ENCODE data around the gene RNASEH2B.

RNASEH2B gene

GRCh38 chr13:50995854-50996253, 86.3 kb downstream of the RNASEH2B start:
- DNase-seq (ENCODE audit: low spot score): no peak

GRCh38 chr13:50998326-50998725, 88.7 kb downstream of the RNASEH2B start:
- DNase-seq (ENCODE audit: low spot score): no peak

GRCh38 chr13:50999641-51000040, 90.0 kb downstream of the RNASEH2B start:
- no peak for DNase-seq (ENCODE audit: low spot score)

- DNase-seq (ENCODE audit: low spot score): no peak
Measured at GRCh38 chr13:51000061-51000460, 90.5 kb downstream of the RNASEH2B start.

- DNase-seq (ENCODE audit: low spot score): no peak
Measured at GRCh38 chr13:51000571-51001260, 91.1 kb downstream of the RNASEH2B start.

- DNase-seq (ENCODE audit: low spot score): no peak
Measured at GRCh38 chr13:51001335-51001734, 91.7 kb downstream of the RNASEH2B start.

GRCh38 chr13:51002736-51003135, 93.1 kb downstream of the RNASEH2B start:
- DNase-seq (ENCODE audit: low spot score): no peak

- no peak for DNase-seq (ENCODE audit: low spot score)
Measured at GRCh38 chr13:51003642-51004041, 94.1 kb downstream of the RNASEH2B start.

- DNase-seq (ENCODE audit: low spot score): no peak
Measured at GRCh38 chr13:51004111-51004865, 94.7 kb downstream of the RNASEH2B start.

- DNase-seq (ENCODE audit: low spot score): no peak
Measured at GRCh38 chr13:51004918-51005460, 95.4 kb downstream of the RNASEH2B start.

GRCh38 chr13:51005566-51005965, 96.0 kb downstream of the RNASEH2B start:
- no peak for DNase-seq (ENCODE audit: low spot score)
